Activated naive CD4-positive, alpha-beta T cell treated with Interleukin-2 at 50 U/mL for 16 hours (primary cell): ENCODE measurements around the gene TMX2.
A peak's percentile ranks its signal among the peaks of the same experiment; 100 is the strongest.
"Not testable (repeated sequence)": the region's sequence is repeated elsewhere in the genome, so short reads cannot be mapped to it uniquely, and the experiment has no call there.

Experiments
- DNase-seq: peaks from one replicate; pipeline ENCODE4 v3.0.0-alpha.2; 2020

Gene TMX2

GRCh38 chr11:57716726-57717125, 4.3 kb downstream of the TMX2 start:
- not testable (repeated sequence) for DNase-seq

DNA sequence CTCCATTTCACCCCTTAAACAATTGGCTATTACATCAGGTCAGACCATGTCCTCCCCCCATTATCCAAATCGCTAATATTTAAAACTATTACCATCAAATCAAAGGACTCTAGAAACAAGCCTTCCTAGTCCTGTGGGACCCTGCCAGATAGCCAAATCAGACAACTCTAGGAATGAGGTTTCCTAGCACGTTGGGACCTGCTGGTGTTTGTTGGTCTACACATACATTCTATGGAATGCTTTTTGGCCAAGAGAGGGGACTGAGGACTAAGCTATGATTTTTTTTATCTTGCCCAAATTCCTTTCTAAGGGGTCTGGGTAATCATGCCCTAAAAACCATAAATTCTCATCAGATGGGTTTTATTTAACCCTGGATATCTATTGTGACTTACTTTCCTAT, 14.8 kb downstream of the TMX2 start:
- no peak for DNase-seq

- DNase-seq: no peak
Observed at GRCh38 chr11:57728829-57729228, 16.4 kb downstream of the TMX2 start.

GRCh38 chr11:57729479-57729878, 17.1 kb downstream of the TMX2 start:
- no peak for DNase-seq

DNA sequence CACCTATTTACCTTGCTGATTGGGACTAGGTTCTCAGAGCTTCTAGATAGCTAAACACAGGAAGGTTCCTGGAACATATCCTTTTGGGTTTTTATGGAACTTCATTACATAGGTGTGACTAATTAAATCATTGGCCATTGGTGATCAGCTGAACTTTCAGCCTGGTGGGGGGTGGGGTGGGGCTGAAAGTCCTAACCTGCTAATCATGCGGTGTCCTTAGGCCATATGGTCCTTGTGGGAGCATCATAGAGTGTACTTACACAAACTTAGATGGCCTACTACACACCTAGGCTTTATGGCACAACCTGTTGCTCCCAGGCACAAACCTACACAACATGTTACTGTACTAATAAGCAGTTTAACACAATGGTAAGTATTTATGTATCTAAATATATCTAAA, 20.3 kb downstream of the TMX2 start:
- DNase-seq: no peak

DNA sequence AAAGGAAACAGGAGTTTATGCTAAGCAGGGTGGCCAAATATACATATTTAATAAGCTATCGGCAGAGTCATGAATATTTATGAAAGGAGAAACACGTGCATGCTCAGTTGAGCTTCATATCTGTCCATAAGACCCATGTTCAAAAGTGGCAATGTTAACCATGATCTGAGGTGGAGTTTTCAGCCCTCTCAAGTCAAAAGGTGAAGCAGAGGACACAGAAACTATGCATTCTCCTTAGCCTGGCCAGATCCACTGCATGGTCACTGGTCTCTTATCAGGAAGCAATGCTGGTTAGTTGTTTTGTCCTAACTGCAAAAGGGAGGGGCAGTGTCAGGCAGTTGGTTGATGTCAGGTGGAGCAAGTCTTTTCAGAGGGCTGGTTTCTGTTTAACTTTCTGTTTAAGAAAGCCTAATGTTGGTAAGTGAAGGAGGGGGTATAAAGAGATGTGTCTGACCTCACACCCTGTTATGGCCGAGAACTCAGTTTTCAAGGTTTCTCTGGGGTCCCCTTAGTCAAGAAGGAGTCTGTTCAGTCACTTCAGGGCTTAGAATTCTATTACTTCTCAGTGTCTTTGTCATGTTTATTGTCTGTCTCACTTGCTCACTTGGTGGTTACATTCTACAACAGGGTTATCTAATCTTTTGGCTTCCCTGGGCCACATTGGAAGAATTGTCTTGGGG, 23.4 kb downstream of the TMX2 start:
- no peak for DNase-seq

GRCh38 chr11:57741132-57742086, 29.0 kb downstream of the TMX2 start, which contains the start of gene SELENOH:
TSS of gene SELENOH (plus strand) at chr11:57741491. CDS start at chr11:57741596, 105 bp downstream.
- DNase-seq: peak; percentile 97

- no peak for DNase-seq
Observed at GRCh38 chr11:57742087-57742452, 29.7 kb downstream of the TMX2 start.

- DNase-seq: no peak
Observed at GRCh38 chr11:57744357-57744756, 32.0 kb downstream of the TMX2 start.

GRCh38 chr11:57745206-57745605, 32.8 kb downstream of the TMX2 start:
- DNase-seq: no peak

DNA sequence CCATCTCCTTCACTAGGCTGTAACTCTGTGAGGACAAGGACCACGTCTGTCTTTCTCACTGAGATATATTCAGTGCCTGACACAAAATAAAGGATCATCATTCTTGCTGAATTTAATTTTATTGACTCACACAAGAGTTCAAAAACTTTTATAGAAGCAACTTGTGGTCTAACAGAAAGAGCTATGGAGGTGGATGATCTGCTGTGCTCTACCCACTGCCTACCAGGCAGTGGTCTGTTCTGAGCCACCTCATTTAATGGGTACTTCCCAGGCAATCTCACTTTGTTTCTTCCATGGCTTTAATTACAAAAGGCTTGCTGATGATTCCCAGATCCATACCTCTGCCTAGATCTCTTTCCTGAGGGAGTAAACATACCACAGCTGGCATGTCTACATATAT, 34.5 kb downstream of the TMX2 start:
- no peak for DNase-seq

- DNase-seq: no peak
Observed at GRCh38 chr11:57751176-57751575, 38.8 kb downstream of the TMX2 start.

GRCh38 chr11:57751676-57752253, 39.4 kb downstream of the TMX2 start, which contains the start of gene BTBD18:
TSS of gene BTBD18 (minus strand) at chr11:57751819. CDS start at chr11:57751188, 631 bp downstream.
- no peak for DNase-seq

GRCh38 chr11:57752954-57753353, 40.6 kb downstream of the TMX2 start:
- DNase-seq: no peak

DNA sequence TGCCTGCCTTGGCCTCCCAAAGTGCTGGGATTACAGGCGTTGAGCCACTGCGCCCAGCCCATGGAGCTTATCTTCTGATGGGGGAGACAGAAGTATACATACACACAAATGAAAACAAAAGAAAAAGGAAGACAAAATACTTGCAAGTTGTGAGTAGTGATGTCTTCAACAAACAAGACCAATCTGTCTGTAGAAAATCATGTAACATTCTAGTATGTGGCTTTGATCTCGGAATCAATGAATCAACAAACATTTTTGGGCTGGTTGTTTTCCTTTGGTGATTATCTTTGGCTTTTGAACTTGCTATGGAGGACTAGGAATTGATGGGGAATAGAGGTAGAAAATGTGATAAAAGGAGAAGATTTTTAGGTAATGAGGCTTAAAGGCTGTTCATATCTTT, 45.8 kb downstream of the TMX2 start:
- DNase-seq: no peak

DNA sequence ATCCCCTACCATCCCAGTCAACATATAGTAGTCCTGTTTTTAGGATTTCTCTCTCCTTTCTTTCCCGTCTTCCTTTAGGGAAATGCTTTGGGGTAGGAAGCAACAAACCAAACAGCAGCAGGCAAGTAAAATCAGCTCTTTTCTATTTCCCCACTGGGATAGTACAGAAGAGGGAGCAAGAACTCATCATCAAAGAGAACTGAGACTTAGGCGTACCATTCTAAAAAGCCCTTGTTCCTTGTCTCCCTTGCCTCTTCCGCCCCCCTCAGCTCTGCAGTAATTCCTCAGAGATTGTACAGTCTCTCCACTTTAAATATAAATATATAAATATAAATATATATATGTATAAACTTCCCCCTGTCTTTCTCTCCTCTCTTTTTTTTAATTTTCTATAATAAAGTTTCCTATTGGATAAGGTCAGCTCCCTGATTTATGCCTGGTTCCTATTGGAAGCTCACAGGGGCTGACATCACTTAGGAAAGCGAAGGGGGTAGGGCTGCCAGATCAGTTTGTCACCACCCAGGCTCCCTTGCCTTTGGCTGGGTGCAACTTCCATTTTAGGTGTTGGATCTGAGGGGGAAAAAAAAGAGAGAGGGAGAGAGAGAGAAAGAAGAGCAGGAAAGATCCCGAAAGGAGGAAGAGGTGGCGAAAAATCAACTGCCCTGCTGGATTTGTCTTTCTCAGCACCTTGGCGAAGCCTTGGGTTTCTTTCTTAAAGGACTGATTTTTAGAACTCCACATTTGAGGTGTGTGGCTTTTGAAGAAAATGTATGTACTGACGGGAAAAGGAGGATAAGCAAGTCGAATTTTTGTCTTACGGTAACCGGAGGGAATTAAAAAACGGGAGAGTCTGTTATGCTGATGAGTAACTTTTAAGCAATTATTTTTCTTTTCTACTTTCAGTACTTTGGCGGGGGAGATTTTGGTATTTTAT, 49.2 kb downstream of the TMX2 start, which contains the start of gene CTNND1:
Gene CTNND1 (plus strand): TSS at position 502 of the 934 bp plus-strand sequence. CDS start 29,677 bp downstream, outside the sequence.
- DNase-seq: no peak

- no peak for DNase-seq
Observed at GRCh38 chr11:57762235-57762861, 50.0 kb downstream of the TMX2 start.

DNA sequence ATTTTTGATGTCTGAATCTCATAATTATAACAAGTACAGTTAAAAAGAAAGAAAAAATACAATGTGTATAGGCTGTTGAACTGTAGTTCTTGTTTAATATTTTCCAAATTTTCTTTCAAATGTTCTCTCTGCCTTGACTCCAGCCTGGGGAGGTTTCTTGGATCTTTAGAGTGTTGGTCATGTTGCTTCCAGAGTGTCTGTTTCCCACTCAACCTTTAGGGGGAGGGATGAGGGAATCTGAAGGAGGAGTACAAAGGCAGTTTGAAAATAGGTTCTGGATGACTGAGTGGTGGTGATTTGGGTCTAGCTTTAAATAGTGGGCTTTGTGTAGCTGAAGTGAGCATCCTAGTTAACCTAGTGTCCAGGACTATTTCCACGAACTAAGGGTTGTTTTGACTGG, 51.2 kb downstream of the TMX2 start:
- no peak for DNase-seq

GRCh38 chr11:57764021-57764420, 51.6 kb downstream of the TMX2 start:
- no peak for DNase-seq

- DNase-seq: no peak
Observed at GRCh38 chr11:57764566-57764965, 52.2 kb downstream of the TMX2 start.

- DNase-seq: no peak
Observed at GRCh38 chr11:57764972-57765371, 52.6 kb downstream of the TMX2 start.

DNA sequence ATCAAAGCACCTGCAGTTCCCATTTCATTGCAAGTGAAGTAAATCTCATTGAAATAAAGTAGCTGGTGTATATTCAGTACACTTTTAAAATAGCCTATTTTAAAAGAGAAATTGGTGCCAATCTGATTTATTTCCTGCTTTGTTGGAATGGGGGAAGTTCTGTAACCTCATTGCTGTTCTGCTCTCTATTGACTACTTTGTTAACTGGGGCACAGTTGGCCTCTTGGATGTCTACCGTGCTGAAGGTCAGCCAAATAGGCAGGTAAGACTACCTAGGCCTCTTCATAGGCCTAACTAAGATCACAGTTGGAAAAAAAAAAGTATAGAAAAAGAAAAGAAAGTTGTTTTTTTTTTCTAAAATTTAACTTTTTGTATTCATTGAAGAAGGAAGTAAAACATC, 58.4 kb downstream of the TMX2 start:
- DNase-seq: no peak
